ENCODE results near the gene ZNF521.

The ZNF521 gene

GRCh38 chr18:25111377-25112288 is 240.3 kb downstream of the ZNF521 start:
- no peak for DNase-seq

DNA sequence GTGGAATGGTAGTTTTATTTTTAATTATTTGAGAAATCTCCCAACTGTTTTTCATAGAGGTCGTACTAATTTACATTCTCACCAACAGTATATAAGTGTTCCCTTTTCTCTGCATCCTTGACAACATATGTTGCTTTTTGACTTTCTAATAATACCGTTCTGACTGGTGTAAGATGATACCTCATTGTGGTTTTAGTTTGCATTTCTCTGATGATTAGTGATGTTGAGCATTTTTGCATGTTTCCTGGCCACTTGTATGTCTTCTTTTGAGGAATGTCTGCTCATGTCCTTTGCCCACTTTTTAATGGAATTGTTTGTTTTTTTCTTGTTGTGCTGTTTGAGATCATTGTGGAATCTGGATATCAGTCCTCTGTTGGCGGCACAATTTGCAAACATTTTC is 242.5 kb downstream of the ZNF521 start:
- DNase-seq = no peak

DNA sequence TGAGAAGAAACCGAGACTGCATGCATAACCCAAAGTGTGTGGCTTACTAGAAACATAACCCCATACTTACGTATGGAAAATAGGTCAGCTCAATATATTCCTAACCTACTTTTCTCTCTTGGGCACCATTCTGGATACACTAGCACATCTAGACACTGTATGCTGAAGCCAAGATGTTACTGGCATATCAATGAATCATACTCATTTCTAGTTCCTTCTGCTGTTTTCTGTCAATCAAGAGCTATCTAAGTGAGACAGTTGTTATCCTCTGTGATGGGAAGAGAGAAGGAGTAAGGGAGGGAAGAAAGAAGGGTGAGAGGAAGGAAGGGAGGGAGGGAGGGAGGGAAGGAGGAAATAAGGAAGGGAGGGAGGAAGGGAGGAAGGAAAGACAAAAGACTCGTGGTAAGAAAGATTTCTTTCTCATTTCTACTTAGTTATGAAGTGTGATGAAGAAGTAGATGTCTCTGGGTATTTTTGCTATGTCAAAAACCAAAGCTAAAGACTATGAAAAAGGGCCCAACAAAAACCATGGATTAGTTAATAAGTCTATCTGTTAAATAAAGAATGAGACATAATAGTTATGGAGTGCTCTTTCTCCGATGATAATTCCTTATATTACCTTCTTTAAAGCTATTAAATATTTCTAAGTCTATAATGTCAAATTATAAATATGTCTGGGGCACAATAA is 248.4 kb downstream of the ZNF521 start:
- DNase-seq = no peak

- DNase-seq = no peak
Observed at GRCh38 chr18:25102662-25103061, 249.3 kb downstream of the ZNF521 start.

DNA sequence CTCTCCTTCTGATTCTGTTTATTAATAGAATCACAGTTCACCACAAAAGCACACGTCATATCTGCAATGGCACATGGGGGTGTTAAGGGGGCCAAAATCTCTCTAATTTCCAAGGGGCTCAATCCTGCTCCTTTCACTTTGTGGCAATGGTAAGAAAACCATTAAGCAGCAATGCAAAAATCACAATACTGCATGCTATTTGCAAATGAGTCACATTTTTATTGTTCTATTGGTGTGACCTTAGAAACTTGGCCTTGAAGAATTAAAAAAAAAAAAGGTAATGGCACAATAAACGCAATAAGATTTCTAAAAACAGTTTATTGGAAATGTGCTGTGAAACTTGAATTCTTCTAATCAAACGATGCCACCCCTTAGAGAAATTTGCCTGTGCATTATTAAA is 251.5 kb downstream of the ZNF521 start:
- DNase-seq = no peak

GRCh38 chr18:25099895-25100294 is 252.1 kb downstream of the ZNF521 start:
- DNase-seq = no peak

DNA sequence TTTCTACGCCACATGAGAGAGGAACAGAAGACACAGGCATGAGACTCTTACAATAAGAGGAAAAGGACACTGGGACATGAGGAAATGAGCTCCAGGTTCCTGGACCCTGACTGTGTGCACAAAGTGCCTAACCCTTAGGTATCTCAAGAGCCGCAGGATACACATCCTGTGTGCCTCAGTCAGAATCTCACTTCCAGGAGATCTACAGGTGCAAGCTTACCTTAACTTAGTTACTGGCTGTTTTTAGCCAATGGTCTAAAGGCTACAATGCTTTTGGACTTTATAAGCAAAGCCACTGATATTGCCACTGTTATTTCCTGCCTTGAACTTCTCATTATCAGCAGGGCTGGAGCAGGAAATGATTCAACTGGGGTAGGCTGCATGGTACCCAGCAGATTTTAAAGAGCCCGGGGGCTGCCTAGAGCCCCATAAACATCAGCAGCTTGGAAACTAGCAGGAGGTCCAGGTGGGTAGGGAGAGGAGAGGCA is 254.4 kb downstream of the ZNF521 start:
- DNase-seq = no peak

DNA sequence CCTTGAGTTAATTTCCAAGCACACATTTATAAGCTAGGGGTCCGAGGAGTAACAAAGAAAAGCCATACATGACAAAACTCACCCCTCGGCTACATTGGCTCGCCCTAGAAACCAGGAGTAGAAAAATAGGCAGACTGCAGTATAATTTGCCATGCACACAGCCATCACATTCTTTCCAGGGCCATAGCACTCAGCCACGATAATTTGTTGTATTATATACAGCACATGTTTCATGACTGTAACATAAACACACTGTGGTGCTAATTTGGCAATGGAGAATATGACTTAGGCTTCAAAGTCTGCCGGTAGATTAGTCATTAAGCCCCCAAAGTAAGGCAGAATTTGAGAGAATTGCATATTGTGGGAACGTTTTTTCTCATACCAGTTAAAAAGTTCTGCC is 254.9 kb downstream of the ZNF521 start:
- no peak for DNase-seq

- no peak for DNase-seq
Observed at GRCh38 chr18:25093141-25093540, 258.8 kb downstream of the ZNF521 start.

- no peak for DNase-seq
Observed at GRCh38 chr18:25089470-25089869, 262.5 kb downstream of the ZNF521 start.

- no peak for DNase-seq
Observed at GRCh38 chr18:25086876-25087275, 265.1 kb downstream of the ZNF521 start.

GRCh38 chr18:25081001-25081400 is 271.0 kb downstream of the ZNF521 start:
- DNase-seq = no peak

DNA sequence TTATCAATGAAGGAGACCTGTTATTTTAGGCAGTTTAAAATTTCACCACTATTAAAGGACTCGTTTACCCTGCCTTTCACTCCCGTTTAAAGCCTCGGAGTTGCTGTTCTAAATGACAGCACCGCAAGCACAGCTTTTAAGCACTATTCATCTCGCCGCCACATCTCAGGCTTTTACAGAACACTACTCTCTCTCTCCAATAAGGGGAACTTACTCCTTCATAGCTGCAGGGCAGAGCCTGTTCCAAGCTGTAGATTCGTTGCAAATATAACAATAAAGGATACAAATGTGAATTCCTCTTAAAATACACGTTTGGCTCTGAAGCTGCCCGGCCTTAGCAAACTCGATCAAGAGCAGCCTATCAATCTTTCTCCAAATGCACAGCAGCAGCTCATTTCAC is 271.8 kb downstream of the ZNF521 start:
- DNase-seq = no peak

DNA sequence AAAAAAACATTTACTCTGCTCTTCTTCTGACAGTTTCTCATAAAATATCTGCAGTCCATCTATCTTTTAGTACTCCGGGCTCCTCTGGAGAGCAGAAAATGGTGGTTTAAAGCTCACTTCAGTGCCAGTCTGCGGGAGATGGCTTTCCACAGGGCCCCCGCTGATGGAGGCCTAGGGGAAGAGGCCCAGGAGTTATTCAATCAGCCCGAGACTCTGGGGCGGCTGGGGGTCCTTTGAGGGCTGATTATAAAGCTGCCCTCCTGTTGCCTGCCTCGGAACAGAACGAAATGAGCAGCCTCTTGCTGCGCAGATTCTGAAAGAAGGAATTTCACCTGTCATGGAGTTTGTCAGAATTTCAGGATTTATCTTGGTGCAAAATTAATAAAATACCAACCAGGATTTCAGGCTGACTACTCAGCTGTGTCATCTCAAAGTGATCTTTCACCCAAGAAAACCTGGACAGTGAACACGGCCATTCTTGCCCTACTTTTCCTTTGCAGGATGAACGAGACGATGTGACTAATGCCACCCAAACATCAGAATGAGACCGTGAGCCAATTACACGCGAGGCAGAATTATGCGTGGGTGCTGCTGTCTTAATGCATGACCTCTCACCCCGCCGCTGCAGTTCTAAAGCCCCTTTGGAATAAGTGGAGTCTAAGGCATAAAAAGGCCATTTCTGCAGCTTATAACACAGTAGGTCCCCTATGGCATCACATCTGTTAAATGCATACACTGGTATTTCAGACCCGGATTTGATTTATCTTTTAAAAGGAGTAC is 273.8 kb downstream of the ZNF521 start:
- DNase-seq = no peak

GRCh38 chr18:25077038-25077943 is 274.7 kb downstream of the ZNF521 start:
- DNase-seq = no peak

DNA sequence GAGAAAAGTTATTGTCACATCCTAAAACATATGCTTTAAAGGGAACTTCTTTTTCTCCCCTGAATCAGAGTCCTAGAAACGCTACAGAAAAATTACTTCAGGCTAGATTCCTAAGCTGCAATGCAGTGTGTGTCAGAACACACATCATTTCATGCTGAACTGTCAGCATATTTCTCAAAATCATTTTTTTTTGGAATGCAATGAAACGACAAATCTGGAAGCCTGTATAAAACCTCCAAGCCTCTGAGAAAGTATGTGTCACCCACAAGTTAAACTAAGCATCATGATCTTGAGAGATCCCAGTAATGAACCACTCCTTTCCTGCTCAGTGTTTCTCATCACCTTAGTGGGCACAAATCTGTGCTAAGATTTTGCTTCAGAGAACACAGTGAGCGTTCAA is 276.2 kb downstream of the ZNF521 start:
- DNase-seq = no peak

- no peak for DNase-seq
Observed at GRCh38 chr18:25075331-25075730, 276.6 kb downstream of the ZNF521 start.

GRCh38 chr18:25074925-25075324 is 277.0 kb downstream of the ZNF521 start:
- no peak for DNase-seq

DNA sequence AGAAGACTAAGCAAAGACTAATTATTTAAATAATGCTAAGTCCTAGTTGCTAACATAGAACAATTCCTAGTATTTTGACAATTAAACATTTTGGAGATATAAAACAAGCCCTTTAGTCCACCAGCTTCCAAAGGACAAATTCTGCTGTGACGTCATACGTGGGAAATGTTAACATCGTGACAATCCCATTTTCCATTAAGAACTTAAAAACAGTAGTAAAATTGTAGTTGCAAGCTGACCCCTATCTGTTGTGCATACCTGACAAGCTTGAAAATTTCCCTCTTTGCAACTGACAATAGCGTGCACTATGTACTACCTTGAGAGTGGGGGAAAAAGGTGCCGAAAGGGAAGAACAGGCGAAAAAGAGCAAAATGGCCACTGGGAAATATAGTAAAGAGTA is 279.8 kb downstream of the ZNF521 start:
- DNase-seq = no peak

DNA sequence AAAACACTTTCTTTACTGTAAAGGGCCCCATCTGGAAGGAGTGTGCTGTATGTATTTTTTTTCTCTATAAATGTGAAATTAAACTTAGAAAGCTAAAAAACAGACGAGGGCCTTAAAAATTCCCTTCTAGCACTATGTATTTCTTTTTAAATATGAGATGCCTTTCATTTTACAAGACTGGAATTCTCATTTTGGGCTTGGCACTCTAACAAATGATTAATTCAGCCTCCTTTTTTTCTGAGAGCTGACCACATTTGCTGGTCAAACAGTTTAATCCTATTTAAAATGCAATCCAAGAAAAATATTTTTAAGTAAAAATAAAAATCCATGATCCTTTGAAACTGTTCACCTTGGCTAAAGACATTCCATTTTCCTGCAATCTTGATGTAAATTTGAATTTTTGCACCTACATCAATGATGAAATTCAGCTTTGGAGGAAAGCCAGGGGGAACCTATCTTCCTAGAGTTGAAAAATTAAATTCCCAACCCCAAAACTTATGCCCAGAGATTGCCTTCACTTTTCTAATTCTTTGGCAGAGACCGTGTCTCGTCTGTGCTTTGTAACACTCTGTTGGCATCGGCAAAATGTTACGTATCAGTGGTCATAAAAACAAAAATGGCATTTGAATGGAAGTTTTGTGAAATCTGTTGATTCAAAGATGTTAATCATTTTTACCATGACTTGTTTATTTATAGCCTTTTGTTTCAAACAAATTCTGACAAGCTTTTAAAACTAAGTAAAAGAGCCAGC is 284.5 kb downstream of the ZNF521 start:
- no peak for DNase-seq

DNA sequence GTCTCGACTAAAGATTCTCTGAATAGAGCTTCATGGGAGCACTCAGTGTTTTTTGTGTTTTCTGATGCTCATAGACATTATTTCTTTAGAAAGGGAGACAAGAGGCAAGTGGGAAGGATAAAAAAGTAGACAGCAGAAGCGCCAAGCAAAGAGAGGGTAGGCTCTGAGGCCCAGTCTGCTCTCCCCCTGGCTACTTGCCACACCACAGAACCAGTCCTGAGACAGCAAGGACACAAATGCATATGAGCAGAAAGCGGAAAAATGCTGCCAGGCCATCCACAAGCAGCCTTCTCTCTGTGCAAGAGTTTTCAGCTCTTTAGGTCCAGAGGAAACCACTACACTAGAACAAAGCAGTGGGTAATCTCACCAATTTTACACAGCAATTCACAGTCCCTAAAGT is 285.4 kb downstream of the ZNF521 start:
- DNase-seq = no peak

- DNase-seq = no peak
Observed at GRCh38 chr18:25062720-25063119, 289.2 kb downstream of the ZNF521 start.
